Activated CD4-positive, alpha-beta T cell treated with anti-CD3 and anti-CD28 coated beads, Interleukin-2, amount 50 U/mL, for 24 hours (primary cell): Measurements from ENCODE around the gene CHI3L2.

Experiments
- DNase-seq, 2 donors: peaks; one replicate each; pipeline ENCODE4 v3.0.0-alpha.2; 2020; ENCODE audit warnings: low read depth in 1 of 2, low spot score in 1 of 2

Gene CHI3L2

GRCh38 chr1:111219557-111220286, 7.8 kb upstream of the CHI3L2 start:
- peak in 1 of 2 donors; percentile 69 for DNase-seq

- DNase-seq: no peak
Observed at GRCh38 chr1:111220302-111220890, 7.1 kb upstream of the CHI3L2 start.

- DNase-seq: no peak
Observed at GRCh38 chr1:111221276-111221632, 6.3 kb upstream of the CHI3L2 start.

- peak in 1 of 2 donors; percentile 61 for DNase-seq
Observed at GRCh38 chr1:111221633-111222291, 5.8 kb upstream of the CHI3L2 start.

- DNase-seq: peak in 1 of 2 donors; percentile 66
Observed at GRCh38 chr1:111222308-111223125, 5.0 kb upstream of the CHI3L2 start.

GRCh38 chr1:111223126-111223685, 4.3 kb upstream of the CHI3L2 start:
- DNase-seq: no peak

- no peak for DNase-seq
Observed at GRCh38 chr1:111225091-111225490, 2.4 kb upstream of the CHI3L2 start.

GRCh38 chr1:111225717-111226400, 1.7 kb upstream of the CHI3L2 start:
- no peak for DNase-seq

- no peak for DNase-seq
Observed at GRCh38 chr1:111227851-111228747, 586 bp downstream of the CHI3L2 start.

GRCh38 chr1:111228748-111229126, 1.2 kb downstream of the CHI3L2 start:
- no peak for DNase-seq

GRCh38 chr1:111232134-111232533, 4.6 kb downstream of the CHI3L2 start:
- no peak for DNase-seq

- DNase-seq: no peak
Observed at GRCh38 chr1:111234258-111234657, 6.7 kb downstream of the CHI3L2 start.

- no peak for DNase-seq
Observed at GRCh38 chr1:111234866-111235265, 7.4 kb downstream of the CHI3L2 start.

- DNase-seq: no peak
Observed at GRCh38 chr1:111236379-111236778, 8.9 kb downstream of the CHI3L2 start.

GRCh38 chr1:111236806-111237205, 9.3 kb downstream of the CHI3L2 start:
- no peak for DNase-seq

- DNase-seq: no peak
Observed at GRCh38 chr1:111238056-111238795, 10.7 kb downstream of the CHI3L2 start.

GRCh38 chr1:111241797-111242196, 14.3 kb downstream of the CHI3L2 start:
- no peak for DNase-seq

GRCh38 chr1:111242805-111243523, 15.5 kb downstream of the CHI3L2 start:
- no peak for DNase-seq
